Bronchial epithelial cell (primary cell): ENCODE measurements around the gene CAPN6. TPM values are rescaled to one million over a fixed set of nuclear protein-coding genes. Genes with fewer than 3 reads are reported as not detected.

ENCODE experiments used
- DNase-seq: peaks from one replicate; pipeline ENCODE4 v3.0.0-alpha.2; 2010; ENCODE audit warnings: low read depth
- FAIRE-seq: peaks from 2 replicates; lab custom pipeline; 2011; peaks lifted over from hg19 to GRCh38; lab: Jason Lieb, UNC
- H3K27me3 ChIP-seq: 2 replicates; pipeline ENCODE4 v1.5.1; 2011; ENCODE audit warnings: low read length; ENCODE audit not compliant: control insufficient read depth, insufficient read depth
- H3K36me3 ChIP-seq: 2 replicates; pipeline ENCODE4 v1.5.1; 2011; ENCODE audit warnings: low read length; ENCODE audit not compliant: control insufficient read depth, insufficient read depth
- H3K4me3 ChIP-seq: 2 replicates; pipeline ENCODE4 v1.5.1; 2011; ENCODE audit warnings: mild to moderate bottlenecking, low read depth, low read length, control low read depth
- total RNA-seq: library from RNA; depleted of rRNA; stranded (reverse); fragments of >200 nt; gene quantifications from 2 replicates; pipeline ENCODE4 v1.2.1, GENCODE V29; 2014
- TF ChIP-seq, protein P1 (sequence below): IDR thresholded peaks from 2 replicates; pipeline ENCODE4 v1.5.1; 2011; ENCODE audit warnings: mild to moderate bottlenecking, moderate library complexity, low read length, control low read depth, inconsistent platforms; ENCODE audit not compliant: insufficient read depth, severe bottlenecking

The CAPN6 gene
- total RNA-seq, 1 donor from 2014 or later, result not detected

DNA sequence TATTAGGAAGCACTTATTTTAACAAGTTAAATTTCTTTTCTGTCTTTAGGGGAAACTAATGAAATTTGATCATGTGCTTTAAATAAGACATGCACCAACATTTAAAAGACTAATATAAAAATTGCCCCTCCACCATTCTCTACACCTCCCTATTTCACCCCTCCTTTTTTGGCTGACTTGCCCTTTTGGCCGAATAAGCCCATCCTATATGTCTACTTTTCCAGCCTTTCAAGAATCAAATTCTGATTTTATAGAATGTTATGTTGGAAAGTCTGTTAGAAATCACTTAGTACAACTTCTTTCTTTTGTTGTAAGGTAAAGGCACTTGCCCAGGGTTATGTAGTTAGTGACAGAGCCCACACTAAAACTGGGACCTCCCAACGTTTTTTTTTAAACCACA is 1.8 kb downstream of the CAPN6 start:
- H3K27me3 ChIP-seq, result no peaks in the 10 kb centered on the region
- H3K36me3 ChIP-seq, result no peaks in the 10 kb centered on the region
- no peak for FAIRE-seq
- TF ChIP-seq, protein P1, sequence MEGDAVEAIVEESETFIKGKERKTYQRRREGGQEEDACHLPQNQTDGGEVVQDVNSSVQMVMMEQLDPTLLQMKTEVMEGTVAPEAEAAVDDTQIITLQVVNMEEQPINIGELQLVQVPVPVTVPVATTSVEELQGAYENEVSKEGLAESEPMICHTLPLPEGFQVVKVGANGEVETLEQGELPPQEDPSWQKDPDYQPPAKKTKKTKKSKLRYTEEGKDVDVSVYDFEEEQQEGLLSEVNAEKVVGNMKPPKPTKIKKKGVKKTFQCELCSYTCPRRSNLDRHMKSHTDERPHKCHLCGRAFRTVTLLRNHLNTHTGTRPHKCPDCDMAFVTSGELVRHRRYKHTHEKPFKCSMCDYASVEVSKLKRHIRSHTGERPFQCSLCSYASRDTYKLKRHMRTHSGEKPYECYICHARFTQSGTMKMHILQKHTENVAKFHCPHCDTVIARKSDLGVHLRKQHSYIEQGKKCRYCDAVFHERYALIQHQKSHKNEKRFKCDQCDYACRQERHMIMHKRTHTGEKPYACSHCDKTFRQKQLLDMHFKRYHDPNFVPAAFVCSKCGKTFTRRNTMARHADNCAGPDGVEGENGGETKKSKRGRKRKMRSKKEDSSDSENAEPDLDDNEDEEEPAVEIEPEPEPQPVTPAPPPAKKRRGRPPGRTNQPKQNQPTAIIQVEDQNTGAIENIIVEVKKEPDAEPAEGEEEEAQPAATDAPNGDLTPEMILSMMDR, result no peak
- no peak for DNase-seq
- H3K4me3 ChIP-seq, result no peak overlapping the region

DNA sequence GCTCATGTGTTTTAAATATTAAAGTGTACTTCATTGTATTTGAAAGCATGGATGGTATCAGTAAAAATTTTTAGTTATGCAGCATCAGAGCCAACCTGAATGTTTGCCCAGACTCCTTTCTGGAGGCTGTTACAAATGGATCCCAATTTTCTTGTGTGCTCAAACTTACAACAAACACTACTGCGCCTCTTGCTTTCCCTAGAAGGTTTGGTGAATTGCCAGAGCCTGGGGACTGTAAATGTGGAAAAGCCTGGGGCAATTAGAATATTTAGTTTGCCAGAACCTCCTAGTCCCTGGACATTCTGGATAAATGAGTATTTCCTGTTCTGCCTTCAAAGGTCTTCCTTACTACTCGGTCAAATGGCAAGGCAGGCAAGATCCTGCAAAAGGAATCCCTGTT is 4.8 kb downstream of the CAPN6 start:
- H3K36me3 ChIP-seq, result no peaks in the 10 kb centered on the region
- no peaks in the 10 kb centered on the region for H3K27me3 ChIP-seq
- no peak overlapping the region for H3K4me3 ChIP-seq
- DNase-seq (no peak), FAIRE-seq (no peak)
- TF ChIP-seq, protein P1, result no peak

DNA sequence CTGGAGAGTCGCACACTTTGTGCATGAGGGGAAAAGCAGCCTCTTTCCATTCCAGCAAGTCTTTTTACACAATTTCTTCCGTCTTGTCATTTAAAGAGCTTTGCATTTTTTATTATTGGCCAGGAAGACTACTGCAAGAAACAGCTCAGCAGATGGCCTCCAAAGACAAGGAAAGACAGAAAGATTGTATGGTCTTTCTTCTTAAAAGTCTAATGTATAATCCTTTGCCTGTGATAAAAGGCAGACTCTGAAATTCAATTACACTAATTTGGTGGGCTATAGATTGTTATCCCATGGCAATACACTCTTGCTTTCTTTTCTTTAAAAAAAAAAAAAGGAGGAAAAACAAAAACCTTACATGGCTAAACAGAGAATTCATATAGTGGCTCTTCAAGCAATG is 5.9 kb downstream of the CAPN6 start:
- TF ChIP-seq, protein P1, result no peak
- Histone ChIP-seq H3K27me3 (no peaks in the 10 kb centered on the region), H3K36me3 (no peaks in the 10 kb centered on the region), H3K4me3 (no peak overlapping the region)
- DNase-seq (no peak), FAIRE-seq (no peak)

DNA sequence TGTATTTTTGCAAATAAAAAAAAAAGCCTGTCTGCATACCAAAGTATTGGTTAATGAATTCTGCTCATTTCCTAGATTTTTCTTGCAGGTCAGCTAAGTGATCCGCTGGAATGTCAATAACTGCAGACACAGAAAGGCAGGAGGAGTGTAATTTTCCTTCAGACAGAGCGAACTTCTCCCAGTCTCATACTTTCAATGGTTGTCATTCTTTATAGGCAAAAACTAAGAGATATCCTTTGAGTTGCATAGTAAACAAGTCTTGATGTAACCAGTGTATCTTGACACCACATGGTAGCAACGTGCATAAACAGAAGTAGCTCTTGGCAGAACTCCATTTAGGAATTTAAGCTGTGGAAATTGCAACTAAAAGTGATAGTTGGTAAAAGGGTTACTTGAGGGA is 8.2 kb downstream of the CAPN6 start:
- DNase-seq, result no peak
- no peak overlapping the region for H3K4me3 ChIP-seq
- TF ChIP-seq, protein P1, result no peak
- no peaks in the 10 kb centered on the region for H3K36me3 ChIP-seq
- no peak for FAIRE-seq
- H3K27me3 ChIP-seq, result no peaks in the 10 kb centered on the region

DNA sequence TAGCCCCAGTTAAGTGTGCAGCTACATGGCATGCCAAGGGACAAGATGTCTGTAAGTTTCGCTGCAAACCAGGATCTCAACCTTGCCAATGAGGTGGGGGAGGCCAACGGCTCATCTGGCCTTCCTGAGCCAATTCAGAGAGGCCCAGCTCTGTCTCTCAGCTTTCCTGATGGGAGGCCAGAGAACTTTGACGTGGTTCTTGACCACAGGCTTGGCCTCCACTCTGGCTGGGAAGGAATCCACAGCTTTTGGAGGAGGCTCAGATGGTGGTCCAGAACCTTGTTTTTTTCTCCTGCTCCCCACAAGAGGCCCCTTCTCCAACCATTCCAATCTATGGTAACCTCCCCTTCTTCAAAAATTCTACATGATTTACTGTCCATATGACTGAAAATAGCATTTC is 9.8 kb downstream of the CAPN6 start:
- Histone ChIP-seq H3K4me3 (no peak overlapping the region), H3K36me3 (no peaks in the 10 kb centered on the region), H3K27me3 (no peaks in the 10 kb centered on the region)
- TF ChIP-seq, protein P1, result no peak
- FAIRE-seq, result no peak
- DNase-seq, result no peak

DNA sequence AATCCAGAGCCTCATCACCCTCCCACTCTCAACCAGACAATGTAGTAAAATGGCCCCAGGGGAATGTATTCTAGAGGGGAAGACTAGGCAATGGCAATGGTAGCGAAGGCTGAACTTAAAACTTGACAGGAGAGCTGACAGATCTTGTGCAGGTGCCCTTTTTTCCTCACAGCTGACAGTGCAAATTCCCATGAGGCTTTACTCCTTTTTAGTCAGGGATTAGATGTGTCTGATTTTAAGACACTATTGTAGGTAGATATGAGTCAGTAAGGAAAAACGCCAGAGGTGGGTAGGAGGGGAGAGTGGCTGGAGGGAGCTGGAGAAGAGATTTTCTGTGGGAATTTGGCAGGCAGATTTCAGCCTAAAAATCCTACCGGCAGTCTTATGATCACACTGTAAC is 10.7 kb downstream of the CAPN6 start:
- DNase-seq (no peak), FAIRE-seq (peak; percentile 76)
- H3K4me3 ChIP-seq, result no peak overlapping the region
- TF ChIP-seq, protein P1, result no peak
- no peaks in the 10 kb centered on the region for H3K27me3 ChIP-seq
- H3K36me3 ChIP-seq, result no peaks in the 10 kb centered on the region
